MM.1S (cell line): ENCODE measurements around the gene TFDP1.

Experiments used
- CTCF ChIP-seq: fragments of 300-600 bp; sonication (generic); IDR thresholded peaks from 2 replicates; pipeline ENCODE4 v1.5.1; 2016; ENCODE audit warnings: antibody characterized with exemption, low read length, mixed read lengths
- EZH2 ChIP-seq: fragments of 300-600 bp; sonication (generic); optimal IDR thresholded peaks from 2 replicates; pipeline ENCODE3; 2017; ENCODE audit warnings: low read depth, mild to moderate bottlenecking, antibody characterized with exemption, low read length, mixed read lengths
- EZH2phosphoT487 ChIP-seq: fragments of 300-600 bp; sonication (generic); IDR thresholded peaks from 2 replicates; pipeline ENCODE4 v1.6.1; 2018; ENCODE audit warnings: antibody characterized with exemption, low read length

GRCh38 chr13:113666329-113666670, 81.7 kb downstream of the TFDP1 start:
- TF ChIP-seq CTCF = no peak
- TF ChIP-seq EZH2 = no peak
- TF ChIP-seq EZH2phosphoT487 = no peak
